Measurements from ENCODE around the gene ZNF682.
"Not testable (repeated sequence)": the region's sequence is repeated elsewhere in the genome, so short reads cannot be mapped to it uniquely, and the experiment has no call there.

ZNF682 gene

DNA sequence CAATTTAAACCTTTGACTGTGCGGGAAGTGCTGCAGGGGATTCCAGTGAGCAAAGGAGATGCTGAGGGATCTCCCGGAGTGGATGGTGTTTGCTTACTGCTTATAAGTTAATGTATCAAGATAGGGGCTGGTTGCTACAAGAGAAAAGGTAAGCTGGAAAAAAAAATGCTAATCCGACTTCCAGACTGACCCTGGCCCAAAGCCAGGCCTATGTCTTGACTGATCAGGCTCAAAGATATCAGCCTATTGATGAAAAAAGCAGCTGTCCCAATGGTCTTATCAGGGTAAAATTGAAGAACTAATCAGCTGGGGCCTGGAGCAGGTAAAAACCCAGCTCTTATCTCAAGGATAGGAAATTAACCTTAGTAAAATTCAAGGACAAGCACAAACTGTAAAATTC is 27.6 kb upstream of the ZNF682 start:
- H3K36me3 ChIP-seq (ENCODE audit: control insufficient read depth, insufficient read depth, low read length, severe bottlenecking) = no peaks in the 10 kb centered on the region

DNA sequence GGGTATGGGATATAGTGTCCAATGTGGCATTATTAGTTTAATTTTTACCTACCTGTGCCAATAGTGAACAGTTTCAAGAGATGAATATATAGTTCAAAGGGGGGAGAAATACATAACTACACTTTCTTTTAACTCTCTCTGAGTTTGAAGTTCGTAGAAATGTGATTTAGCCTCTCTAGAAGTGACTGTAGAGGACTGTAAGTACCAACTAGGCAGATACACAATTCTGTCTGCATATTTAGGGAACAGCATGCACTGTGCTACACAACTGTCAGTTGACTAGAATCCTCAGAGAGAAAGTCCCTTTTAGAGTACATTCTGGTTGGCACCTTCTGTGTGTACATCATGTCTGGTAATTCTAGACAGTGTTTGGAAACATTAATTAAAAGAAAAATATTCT is 21.0 kb upstream of the ZNF682 start:
- no peaks in the 10 kb centered on the region for H3K27me3 ChIP-seq (replicated peaks; ENCODE audit: control insufficient read depth, insufficient read depth, low read length)
- H3K9ac ChIP-seq (ENCODE audit: low read length) = no peak overlapping the region
- H3K36me3 ChIP-seq (ENCODE audit: control insufficient read depth, insufficient read depth, low read length, severe bottlenecking) = no peaks in the 10 kb centered on the region
- peaks cover 9% of the 10 kb centered on the region for H3K9me3 ChIP-seq (ENCODE audit: control insufficient read depth, low read length)
- DNase-seq (ENCODE audit: low read depth) = no peak
- H3K4me1 ChIP-seq (ENCODE audit: control insufficient read depth, insufficient read depth, low read length) = no peaks in the 10 kb centered on the region
- no peak overlapping the region for H3K4me3 ChIP-seq (ENCODE audit: low read length)

More for the DNA sequence above, 27.6 kb upstream of the ZNF682 start:
- Histone ChIP-seq H3K4me1 (ENCODE audit: control insufficient read depth, insufficient read depth, low read length) (no peaks in the 10 kb centered on the region), H3K9ac (ENCODE audit: low read length) (no peak overlapping the region), H3K27me3 (replicated peaks; ENCODE audit: control insufficient read depth, insufficient read depth, low read length) (no peaks in the 10 kb centered on the region), H3K4me3 (ENCODE audit: low read length) (no peak overlapping the region), H3K9me3 (ENCODE audit: control insufficient read depth, low read length) (peaks cover 9% of the 10 kb centered on the region)
- no peak for DNase-seq (ENCODE audit: low read depth)

DNA sequence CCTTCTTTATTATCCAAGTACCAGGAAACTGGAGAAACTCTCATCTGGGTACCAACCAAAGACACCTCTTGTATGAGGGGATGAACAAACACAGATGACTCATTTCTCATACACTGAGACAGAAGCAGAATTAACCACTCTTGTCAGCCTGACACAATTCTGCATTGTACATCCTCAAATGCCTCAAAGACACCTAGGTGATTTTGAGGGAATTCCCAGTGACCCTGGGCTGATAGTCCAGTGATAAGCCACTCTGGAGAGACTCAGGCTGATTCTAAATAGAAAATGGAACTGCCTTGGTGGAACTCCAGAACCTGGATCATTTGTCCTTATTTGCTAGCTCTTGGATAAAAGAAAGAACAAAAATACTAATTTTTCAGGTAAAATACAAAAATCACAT is 19.4 kb upstream of the ZNF682 start:
- H3K36me3 ChIP-seq (ENCODE audit: control insufficient read depth, insufficient read depth, low read length, severe bottlenecking); DNase-seq (ENCODE audit: low read depth); H3K9me3 ChIP-seq (ENCODE audit: control insufficient read depth, low read length); H3K27me3 ChIP-seq (replicated peaks; ENCODE audit: control insufficient read depth, insufficient read depth, low read length); H3K9ac ChIP-seq (ENCODE audit: low read length); H3K4me1 ChIP-seq (ENCODE audit: control insufficient read depth, insufficient read depth, low read length); H3K4me3 ChIP-seq (ENCODE audit: low read length): not testable (repeated sequence)

GRCh38 chr19:20051841-20052768 is 12.8 kb upstream of the ZNF682 start:
- Histone ChIP-seq H3K36me3 (ENCODE audit: control insufficient read depth, insufficient read depth, low read length, severe bottlenecking) (no peaks in the 10 kb centered on the region), H3K9me3 (ENCODE audit: control insufficient read depth, low read length) (peaks cover 9% of the 10 kb centered on the region), H3K4me3 (ENCODE audit: low read length) (peak overlapping the region; percentile 93), H3K9ac (ENCODE audit: low read length) (peak overlapping the region; percentile 81), H3K4me1 (ENCODE audit: control insufficient read depth, insufficient read depth, low read length) (no peaks in the 10 kb centered on the region), H3K27me3 (replicated peaks; ENCODE audit: control insufficient read depth, insufficient read depth, low read length) (no peaks in the 10 kb centered on the region)
- peak; percentile 96 for DNase-seq (ENCODE audit: low read depth)

DNA sequence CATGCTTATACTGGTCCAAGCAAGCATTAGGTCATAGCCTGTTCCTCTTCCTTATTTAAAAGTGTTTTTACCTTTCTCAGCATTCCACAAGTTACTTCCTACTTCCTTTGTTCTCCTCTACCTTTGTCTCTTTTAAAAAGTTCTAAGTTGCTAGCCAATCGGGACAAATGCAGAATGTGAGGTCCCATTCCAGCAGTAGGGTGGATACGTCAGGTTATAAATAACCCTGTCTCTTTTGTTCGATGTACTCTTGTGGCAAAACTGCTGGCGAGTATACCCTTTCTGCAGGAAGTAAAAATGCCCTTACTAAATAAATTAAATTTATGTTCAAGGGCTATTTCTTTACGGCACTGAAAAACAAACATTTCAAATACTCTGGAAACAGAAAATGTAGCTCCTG is 6.4 kb upstream of the ZNF682 start:
- not testable (repeated sequence) for H3K36me3 ChIP-seq (ENCODE audit: control insufficient read depth, insufficient read depth, low read length, severe bottlenecking); H3K4me3 ChIP-seq (ENCODE audit: low read length); H3K9ac ChIP-seq (ENCODE audit: low read length); H3K27me3 ChIP-seq (replicated peaks; ENCODE audit: control insufficient read depth, insufficient read depth, low read length); H3K4me1 ChIP-seq (ENCODE audit: control insufficient read depth, insufficient read depth, low read length); H3K9me3 ChIP-seq (ENCODE audit: control insufficient read depth, low read length); DNase-seq (ENCODE audit: low read depth)

DNA sequence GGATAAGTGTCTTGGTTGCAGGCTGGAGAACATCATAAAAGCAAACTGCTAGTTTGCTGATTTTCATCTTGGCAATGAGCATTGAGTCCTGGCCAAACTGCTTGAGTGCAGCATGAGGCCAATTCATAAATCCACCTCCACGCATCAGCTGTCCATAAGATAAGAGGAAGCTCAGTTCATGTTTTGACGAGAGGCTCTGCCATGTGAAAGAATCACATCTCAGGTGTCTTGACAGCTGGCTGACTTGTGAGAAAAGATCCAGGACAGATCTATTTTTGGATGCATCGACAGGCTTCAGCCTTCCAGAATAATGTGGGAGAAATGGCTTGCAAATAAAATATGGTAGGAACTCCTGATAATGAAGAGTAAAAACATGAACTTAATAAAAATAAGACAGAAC is 5.4 kb upstream of the ZNF682 start:
- H3K9ac ChIP-seq (ENCODE audit: low read length) = no peak overlapping the region
- no peaks in the 10 kb centered on the region for H3K27me3 ChIP-seq (replicated peaks; ENCODE audit: control insufficient read depth, insufficient read depth, low read length)
- H3K4me3 ChIP-seq (ENCODE audit: low read length) = no peak overlapping the region
- DNase-seq (ENCODE audit: low read depth) = no peak
- H3K36me3 ChIP-seq (ENCODE audit: control insufficient read depth, insufficient read depth, low read length, severe bottlenecking) = no peaks in the 10 kb centered on the region
- H3K9me3 ChIP-seq (ENCODE audit: control insufficient read depth, low read length) = no peaks in the 10 kb centered on the region
- H3K4me1 ChIP-seq (ENCODE audit: control insufficient read depth, insufficient read depth, low read length) = no peaks in the 10 kb centered on the region

DNA sequence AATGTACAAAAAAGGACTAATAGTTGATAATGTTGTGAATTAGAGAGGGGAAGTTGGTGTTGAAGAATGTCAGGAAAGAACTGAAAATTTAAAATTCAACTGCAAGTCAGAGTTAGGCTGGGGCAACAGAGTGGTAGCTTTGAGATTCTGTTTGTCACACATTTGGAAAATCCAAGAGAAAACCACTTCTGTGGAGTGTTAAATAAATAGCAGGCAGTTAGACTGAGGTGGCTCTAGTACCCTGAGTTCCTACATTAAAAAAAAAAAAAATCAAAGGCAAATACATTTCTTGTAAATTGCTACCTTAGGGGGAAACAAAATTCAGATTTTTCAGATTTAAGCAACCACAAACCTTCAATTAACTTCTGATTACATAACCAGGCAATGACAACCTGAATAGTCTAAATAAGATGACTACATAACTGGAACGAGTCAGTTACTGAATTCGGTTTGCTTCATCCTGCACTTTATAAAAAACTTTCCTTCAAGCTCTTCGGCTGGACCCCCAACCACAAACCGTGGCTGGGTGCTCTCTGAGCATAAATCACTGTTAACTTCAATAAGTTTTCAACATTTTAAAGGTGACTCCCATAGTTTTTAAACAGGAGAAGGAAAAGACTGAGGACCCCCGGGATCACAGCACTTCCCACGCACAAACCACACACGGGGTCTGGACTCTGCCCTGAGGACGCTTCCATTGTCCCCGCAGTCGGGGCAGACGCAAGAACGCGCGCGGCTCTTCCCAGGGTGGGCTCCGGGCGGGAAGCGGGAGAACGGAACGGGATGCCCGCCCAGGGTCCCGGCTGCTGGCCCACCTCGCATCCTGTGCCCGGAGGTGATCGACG is 725 bp downstream of the ZNF682 start:
- Histone ChIP-seq H3K9me3 (ENCODE audit: control insufficient read depth, low read length) (no peaks in the 10 kb centered on the region), H3K9ac (ENCODE audit: low read length) (peak overlapping the region; percentile 91), H3K36me3 (ENCODE audit: control insufficient read depth, insufficient read depth, low read length, severe bottlenecking) (no peaks in the 10 kb centered on the region), H3K4me3 (ENCODE audit: low read length) (peak overlapping the region; percentile 99), H3K27me3 (replicated peaks; ENCODE audit: control insufficient read depth, insufficient read depth, low read length) (no peaks in the 10 kb centered on the region), H3K4me1 (ENCODE audit: control insufficient read depth, insufficient read depth, low read length) (peaks cover 6% of the 10 kb centered on the region)
- DNase-seq (ENCODE audit: low read depth) = no peak

- H3K9ac ChIP-seq (ENCODE audit: low read length) = no peak overlapping the region
- H3K4me3 ChIP-seq (ENCODE audit: low read length) = no peak overlapping the region
- no peaks in the 10 kb centered on the region for H3K9me3 ChIP-seq (ENCODE audit: control insufficient read depth, low read length)
- no peak for DNase-seq (ENCODE audit: low read depth)
- no peaks in the 10 kb centered on the region for H3K27me3 ChIP-seq (replicated peaks; ENCODE audit: control insufficient read depth, insufficient read depth, low read length)
- peaks cover 6% of the 10 kb centered on the region for H3K4me1 ChIP-seq (ENCODE audit: control insufficient read depth, insufficient read depth, low read length)
- peaks cover 7% of the 10 kb centered on the region for H3K36me3 ChIP-seq (ENCODE audit: control insufficient read depth, insufficient read depth, low read length, severe bottlenecking)
Measured at GRCh38 chr19:20035935-20036334, 3.4 kb downstream of the ZNF682 start.

GRCh38 chr19:20028611-20029010 is 10.7 kb downstream of the ZNF682 start:
- Histone ChIP-seq H3K4me1 (ENCODE audit: control insufficient read depth, insufficient read depth, low read length) (no peaks in the 10 kb centered on the region), H3K36me3 (ENCODE audit: control insufficient read depth, insufficient read depth, low read length, severe bottlenecking) (peaks cover 34% of the 10 kb centered on the region)

GRCh38 chr19:20005741-20006140 is 33.6 kb downstream of the ZNF682 start:
- Histone ChIP-seq H3K27me3 (replicated peaks; ENCODE audit: control insufficient read depth, insufficient read depth, low read length) (no peaks in the 10 kb centered on the region), H3K9ac (ENCODE audit: low read length) (no peak overlapping the region), H3K9me3 (ENCODE audit: control insufficient read depth, low read length) (peaks cover 91% of the 10 kb centered on the region), H3K4me3 (ENCODE audit: low read length) (peak overlapping the region; percentile 66), H3K4me1 (ENCODE audit: control insufficient read depth, insufficient read depth, low read length) (no peaks in the 10 kb centered on the region), H3K36me3 (ENCODE audit: control insufficient read depth, insufficient read depth, low read length, severe bottlenecking) (peaks cover 40% of the 10 kb centered on the region)
- DNase-seq (ENCODE audit: low read depth) = no peak

More at GRCh38 chr19:20028611-20029010, 10.7 kb downstream of the ZNF682 start:
- H3K9ac ChIP-seq (ENCODE audit: low read length) = no peak overlapping the region
- no peaks in the 10 kb centered on the region for H3K9me3 ChIP-seq (ENCODE audit: control insufficient read depth, low read length)
- DNase-seq (ENCODE audit: low read depth) = no peak
- no peak overlapping the region for H3K4me3 ChIP-seq (ENCODE audit: low read length)
- H3K27me3 ChIP-seq (replicated peaks; ENCODE audit: control insufficient read depth, insufficient read depth, low read length) = no peaks in the 10 kb centered on the region

DNA sequence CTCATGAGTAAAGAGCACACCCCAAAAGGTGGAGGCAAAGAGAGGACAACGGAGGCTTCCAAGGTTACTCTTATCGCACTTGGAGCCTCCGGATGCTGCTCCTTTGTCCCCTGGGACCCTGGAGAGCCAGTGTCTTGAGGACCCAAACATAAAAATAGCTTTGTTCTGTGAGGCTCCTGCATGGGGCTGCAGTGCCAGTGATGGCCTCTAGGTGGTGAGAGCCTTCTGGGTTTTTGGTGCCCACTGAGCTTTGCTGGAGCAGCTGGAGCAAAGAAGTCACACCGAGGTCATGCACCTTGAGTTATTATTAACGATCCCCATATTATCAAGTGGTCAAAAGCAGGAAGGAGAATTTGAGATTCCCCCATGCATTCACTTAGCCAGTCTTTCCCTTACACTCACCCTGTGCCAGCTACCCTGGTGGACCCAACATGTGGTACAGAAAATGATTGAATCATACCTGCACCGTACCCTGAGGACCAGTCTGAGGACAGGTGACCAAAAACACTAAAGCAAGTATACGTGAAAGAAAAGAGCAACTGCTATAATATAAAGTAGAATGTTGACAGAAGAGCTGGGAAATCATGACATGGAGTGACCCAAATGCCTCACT is 41.5 kb downstream of the ZNF682 start:
- DNase-seq (ENCODE audit: low read depth) = peak; percentile 16
- Histone ChIP-seq H3K36me3 (ENCODE audit: control insufficient read depth, insufficient read depth, low read length, severe bottlenecking) (no peaks in the 10 kb centered on the region), H3K4me1 (ENCODE audit: control insufficient read depth, insufficient read depth, low read length) (no peaks in the 10 kb centered on the region), H3K4me3 (ENCODE audit: low read length) (no peak overlapping the region), H3K27me3 (replicated peaks; ENCODE audit: control insufficient read depth, insufficient read depth, low read length) (no peaks in the 10 kb centered on the region), H3K9me3 (ENCODE audit: control insufficient read depth, low read length) (peaks cover 41% of the 10 kb centered on the region), H3K9ac (ENCODE audit: low read length) (no peak overlapping the region)
